HG02623 (cell line): ENCODE measurements around the gene DUSP6.

Experiments used
- ATAC-seq: cut with Tn5 transposase; IDR thresholded peaks from one replicate; pipeline ENCODE4 v1.9.1; 2021; ENCODE audit warnings: moderate library complexity; ENCODE audit not compliant: unreplicated experiment

DUSP6 gene

DNA sequence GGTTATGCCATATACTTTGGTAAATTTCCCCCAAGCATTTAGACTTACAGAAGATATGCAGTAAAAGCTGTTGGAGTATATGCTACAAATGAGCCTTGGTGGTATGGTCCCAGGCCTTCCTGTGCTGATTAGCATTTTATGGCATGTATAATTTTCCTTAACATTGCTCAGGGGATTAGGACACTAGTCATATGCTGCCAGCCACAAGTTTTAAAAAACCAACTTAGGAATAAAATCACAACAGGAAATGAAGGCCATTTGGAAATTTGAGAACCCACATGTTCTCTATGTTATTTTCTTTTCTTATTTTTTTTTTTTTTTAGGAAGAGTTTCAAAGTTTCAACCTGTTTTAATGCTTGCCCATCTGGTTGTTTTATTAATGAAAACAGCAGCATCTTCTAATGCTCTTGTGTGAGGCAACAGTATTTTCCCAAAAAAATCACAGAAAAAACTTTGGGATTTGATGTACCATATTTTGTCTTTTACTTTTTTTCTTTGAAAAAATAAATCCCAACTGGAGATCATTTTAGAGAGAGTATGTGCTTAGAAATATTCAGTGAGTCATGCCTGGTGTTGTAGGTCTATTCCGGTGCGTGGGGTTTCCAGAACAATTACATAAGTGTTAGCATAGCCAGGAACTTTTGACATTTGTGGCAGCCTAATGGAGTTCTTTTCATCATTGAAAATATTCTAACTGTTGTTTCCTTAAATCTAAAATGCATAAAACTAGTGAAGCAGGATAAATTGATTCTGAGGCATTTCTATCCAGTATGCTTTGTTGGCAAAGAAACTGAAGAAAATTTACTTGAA is 21.7 kb upstream of the DUSP6 start:
- no peak for ATAC-seq

DNA sequence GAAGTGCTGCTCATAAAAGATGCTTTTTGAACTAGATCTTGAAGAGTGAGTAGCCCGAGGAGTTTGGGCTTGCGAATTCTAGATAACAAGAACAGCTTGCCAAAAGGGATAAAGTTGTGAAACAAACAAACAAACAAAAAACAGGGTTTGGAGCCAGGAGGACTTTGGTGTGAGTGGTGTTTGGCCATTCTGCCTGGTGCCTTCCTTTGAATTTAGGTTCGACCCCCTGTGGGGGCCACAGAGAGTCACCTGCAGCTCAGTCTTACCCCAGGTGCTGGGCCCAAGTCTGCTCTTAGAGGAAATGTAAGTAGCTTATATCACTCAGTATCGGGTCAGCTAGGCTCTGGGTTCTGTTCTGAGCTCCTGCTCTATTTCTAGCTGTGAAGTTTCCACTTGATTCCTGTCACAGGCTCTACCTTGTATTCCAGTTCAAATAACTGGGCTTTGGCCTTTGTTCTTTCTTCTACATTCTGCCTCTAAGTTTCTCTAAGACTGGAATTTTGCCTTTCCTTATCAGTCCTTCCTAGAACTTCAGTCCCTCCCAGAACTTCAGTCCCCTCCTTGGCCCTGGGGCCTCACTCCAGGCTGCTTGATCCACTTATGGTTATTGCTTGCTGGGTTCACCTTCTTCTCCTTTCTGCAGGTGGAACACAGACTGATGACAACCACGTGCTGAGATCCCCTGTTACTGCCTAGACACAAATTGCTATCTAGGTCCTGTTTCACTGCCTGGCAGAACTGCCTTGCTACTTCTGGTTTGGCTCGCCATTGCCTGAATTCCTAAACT is 20.5 kb upstream of the DUSP6 start:
- no peak for ATAC-seq

DNA sequence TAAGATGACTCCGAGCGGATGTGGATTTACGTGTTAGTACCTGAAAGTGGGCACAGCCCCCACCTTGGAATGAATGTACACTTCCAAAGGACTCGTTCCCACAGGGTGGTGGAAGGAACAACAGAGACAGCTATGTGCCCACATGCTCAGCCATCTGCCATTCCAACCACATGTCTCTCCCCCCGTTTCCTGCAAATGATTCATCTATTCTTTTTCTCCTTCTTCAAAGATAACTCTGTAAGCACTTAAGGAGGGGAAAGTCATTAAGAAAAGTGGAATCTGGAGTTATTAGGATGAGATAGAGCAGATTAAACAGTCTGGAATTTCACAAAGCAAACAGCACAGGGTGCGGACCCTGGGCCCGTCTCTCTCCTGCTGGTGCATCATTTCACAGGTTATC is 18.5 kb upstream of the DUSP6 start:
- no peak for ATAC-seq

DNA sequence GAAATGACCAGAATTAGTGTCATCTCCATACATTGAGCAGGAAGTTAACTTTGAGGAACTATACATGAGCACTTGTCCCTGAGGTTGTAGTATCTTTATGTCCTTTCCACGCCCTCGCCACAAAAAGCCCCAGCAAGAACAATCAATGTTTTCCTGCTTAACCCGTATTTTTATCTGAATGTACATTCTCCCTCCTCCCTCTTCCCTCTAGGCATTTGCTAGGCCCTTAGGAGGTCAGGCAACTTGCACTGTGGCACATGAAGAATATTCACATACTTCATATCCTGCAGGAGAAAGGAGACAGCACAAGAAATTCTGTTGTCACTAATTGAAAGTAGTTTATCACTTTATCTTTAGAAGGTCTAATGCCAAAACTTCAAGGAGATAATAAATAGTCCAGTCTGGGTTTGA is 18.1 kb upstream of the DUSP6 start:
- ATAC-seq = no peak

DNA sequence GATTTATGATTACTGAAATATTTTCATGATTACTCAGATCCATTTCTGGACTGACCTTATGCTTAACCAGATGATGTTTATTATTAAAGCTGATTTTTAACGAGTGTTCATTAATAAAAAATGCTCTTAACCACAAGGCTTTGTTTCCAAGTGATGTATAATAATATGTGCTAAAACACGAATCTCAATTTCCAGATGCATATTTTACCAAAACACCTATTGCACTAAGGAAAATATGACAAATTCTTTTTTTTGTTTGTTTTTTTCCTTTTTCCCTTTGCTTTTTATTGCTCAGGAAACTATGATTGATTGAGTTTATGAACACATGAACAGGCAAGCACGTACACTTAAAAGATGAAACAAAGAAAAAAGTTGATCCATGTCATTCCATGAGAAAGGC is 16.9 kb upstream of the DUSP6 start:
- ATAC-seq = no peak

DNA sequence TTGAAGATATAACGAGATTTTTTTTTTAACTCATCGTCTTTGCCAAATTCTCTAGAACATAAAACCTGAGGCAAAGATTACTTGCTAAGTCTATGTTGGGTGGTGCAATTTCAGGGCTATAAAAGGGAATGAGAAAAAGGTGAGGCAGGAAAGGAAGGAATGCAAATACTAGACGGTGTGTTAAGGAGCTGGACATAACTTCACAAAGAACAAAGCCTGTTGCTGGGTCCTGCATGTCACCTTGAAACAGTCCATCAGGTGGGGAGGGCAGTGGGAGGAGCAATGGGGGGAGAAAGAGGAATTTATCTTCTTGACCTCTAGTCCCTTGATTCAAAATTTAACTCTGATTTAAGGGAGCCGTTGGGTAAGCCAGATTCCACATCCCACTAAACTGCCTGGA is 16.1 kb upstream of the DUSP6 start:
- ATAC-seq = no peak

DNA sequence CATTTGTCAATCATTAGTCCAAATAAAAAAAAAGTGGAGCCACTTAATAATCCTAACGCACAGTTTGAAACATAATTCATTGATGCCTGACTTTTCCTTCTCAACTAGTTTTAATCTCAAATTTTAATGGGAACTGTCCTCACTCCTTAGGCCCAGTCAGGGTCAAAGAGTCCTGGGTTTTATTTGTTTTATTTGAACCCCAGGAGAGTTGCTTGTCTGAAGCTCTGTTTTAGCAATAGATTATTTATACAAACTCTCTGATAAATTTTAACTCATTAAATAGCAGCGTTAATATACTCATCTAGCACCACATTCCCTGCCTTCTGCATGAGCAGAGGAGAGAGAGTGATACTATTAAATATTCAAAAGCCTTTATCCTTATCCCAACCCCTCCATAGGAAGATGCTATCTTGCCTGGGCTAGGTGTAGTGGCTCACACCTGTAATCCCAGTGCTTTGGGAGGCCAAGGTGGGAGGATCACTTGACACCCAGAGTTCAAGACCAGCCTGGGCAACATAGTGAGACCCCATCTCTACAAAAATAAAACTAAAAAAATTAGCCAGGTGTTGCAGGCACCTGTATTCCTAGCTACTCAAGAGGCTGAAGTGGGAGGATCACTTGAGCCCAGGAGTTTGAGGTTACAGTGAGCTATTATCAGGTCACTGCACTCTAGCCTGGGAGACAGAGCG is 14.5 kb upstream of the DUSP6 start:
- no peak for ATAC-seq

DNA sequence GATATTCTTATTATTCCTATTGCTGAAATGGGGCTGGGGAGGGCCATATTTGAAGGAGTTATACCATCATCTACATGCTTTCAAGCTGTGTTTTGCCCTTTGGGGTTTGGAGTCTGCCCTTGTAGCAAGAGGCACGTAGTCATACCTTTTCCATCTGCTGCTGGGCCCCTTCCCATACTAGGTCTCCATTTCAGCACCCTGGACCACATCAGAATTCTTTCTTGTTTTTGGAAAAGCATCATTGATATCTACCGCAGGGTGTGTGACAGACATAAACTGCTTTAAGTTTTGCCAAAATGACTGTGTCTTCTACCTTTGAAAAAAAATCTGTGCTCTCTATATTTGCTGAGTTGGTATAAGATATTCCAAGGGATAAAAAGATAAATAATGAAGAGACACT is 12.3 kb upstream of the DUSP6 start:
- ATAC-seq = no peak

DNA sequence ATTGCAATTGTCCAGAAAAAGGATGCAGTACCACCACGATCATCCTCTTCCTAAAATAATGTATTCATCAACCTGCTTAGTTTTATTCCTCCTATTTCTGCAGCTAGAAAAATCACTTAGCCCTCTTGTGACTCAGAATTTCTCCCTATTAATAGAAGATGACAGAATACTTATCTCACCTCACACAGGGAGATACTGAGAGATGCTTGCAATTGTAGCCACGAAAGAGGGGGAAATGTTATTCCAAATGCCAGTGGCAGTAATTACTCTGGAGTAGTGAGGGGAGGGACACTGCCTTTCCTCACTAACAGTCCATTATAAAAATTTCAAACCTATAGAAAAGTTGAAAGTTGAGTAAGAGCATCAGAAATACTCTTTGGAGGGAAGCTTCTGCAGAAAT is 11.8 kb upstream of the DUSP6 start:
- no peak for ATAC-seq

DNA sequence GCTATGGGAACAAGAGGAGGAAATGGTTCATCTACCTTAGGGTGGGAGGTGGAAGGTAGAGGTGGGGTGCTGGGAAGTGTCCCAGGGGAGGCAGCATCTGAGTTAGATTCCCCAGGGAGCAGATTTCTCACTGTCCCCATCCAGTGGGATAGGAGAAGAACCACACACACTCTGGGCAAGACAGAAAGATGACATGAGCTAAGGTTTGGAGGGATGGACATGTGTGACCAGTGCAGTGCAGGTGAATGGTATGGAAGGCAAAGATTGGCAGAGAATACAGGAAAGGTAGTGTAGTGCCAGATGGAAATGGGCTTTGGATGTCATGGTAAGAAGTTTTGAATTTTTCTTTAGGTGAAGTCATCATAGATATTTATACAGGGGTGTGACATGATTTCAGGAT is 11.3 kb upstream of the DUSP6 start:
- no peak for ATAC-seq

DNA sequence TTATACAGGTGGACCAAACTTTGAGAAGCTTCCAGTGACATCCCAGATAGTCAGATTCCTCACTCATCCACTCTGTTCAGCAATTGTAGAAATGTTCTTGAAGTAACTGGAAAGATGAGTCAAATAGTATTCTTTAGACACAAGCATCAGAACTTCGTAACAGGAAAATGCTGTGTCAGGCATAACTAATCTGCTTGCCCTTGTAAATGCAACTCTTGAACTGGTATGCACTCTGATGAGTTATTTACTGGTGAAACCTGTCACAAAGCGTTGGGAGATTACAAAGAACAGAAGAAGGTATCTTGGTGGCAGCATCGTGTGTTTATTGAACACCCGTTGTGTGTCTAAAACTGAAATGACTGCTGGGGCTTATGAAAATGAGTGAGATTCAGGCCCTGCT is 10.8 kb upstream of the DUSP6 start:
- no peak for ATAC-seq

DNA sequence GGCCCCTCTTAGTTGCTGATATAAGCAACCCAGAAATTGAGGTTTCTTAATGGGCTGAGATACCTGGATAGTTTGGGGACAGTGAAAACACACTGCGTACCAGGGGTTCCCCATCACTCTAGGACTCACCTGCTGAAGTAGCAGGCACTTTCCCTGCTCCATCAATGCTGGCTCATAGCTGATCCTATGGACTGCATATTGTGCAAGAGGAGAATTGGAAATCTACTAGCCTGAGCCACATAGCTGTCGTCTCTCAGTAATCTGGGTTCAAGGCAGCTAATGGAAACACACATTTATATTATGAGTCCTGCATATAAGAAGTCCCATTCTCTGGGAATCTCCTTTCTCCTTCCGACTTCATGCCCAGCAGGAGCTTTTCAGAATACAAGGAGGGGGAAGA is 7.3 kb upstream of the DUSP6 start:
- no peak for ATAC-seq

DNA sequence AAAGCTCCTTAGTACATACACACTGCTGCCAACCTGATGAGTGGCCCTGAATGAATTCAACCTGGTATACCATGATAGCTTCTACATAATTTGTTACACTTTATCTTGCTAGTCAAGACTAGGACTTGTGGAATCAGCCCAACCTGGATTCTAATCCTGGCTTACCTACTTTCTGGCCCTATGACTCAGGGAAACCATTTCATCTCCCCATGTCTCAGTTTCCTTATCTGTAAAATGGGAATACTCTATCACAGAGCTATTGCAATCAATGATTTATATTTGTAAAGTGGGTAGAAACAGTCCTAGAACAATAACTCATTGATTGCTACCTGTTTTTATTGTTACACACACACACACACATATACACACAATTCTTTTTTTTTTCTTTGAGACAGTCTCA is 6.5 kb upstream of the DUSP6 start:
- ATAC-seq = no peak

DNA sequence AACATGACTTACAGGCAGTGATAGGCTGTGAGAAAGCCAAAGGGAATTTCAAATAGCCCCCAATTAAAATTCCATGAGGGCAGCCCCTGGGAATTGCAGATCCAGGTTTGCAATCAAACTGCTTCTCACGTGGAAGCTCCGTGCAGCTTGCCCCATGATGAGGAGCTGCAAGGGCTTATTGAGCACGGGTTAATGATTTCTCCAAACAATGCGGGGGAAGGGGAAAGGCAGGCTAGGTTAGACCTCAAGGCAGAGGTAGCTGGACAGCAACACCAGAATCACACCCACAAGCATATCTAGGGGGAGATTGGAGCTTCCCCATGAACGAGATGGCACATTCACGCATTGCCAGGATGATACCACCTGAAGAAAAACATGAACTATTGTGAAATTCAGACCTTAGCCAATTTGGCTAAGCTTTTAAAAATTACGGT is 5.0 kb upstream of the DUSP6 start:
- ATAC-seq = no peak

DNA sequence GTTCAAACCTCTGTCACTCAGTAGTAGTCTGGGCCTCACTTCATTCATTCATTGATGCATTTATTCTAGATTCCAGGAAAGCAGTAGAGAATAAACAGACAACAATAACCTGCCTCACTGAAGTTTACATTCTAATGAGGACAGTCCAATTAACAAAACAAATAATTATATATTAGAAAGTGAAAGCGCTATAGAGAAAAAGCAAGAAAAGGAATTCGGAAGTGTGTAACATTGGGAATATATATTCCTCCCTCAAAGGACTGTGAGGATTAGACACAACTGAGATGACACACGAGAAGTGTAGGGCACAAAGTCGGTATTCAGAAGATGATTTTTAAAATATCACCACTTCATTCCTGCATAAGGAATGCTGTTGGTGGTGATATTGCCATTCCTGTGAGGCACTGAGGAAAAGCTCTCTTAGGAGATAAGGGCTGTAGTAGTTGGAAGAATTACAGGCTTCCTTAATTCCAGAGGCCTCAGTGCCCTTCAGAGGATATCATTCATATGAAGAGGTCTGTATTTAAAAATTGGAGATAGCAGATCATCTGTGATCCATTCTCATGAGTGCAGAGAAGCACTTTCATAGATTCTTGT is 3.9 kb upstream of the DUSP6 start:
- ATAC-seq = no peak

DNA sequence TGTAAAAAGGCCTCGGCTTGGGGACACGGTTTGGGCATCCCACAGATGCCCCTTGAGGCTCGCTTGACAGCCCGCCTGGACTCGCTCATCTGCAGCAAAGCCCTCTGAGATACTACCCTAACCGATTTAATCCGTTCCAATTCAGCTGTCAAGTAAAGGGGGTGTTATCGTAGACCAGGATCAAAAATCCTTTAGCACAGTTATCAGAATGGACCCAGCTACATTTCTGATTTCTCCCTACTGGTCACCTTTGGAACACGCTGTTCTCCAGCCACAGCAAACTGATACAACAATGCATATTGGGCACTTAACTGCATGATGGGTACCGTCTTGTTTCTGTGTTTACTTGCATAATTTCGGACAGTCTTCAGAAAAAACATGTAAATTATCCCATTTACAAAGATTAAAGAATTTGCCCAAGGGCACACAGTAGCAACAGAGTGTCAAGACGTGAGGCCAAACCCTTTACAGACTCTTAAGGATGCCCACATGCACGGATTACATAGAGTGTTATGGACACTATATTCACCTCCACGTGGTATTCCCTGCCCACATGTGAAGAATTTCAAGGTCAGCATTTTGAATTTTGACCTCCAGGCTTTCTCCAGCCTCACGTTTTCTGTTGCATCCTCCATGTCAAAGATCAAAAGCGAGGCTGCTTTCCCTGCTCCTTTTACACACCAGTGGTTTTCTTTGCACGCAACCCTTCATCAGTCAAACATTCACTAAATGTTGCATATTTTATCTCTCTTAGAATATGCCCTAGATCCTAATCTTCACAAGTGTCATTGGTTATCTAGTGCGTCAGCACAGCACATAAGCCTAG is 3.2 kb upstream of the DUSP6 start:
- no peak for ATAC-seq

DNA sequence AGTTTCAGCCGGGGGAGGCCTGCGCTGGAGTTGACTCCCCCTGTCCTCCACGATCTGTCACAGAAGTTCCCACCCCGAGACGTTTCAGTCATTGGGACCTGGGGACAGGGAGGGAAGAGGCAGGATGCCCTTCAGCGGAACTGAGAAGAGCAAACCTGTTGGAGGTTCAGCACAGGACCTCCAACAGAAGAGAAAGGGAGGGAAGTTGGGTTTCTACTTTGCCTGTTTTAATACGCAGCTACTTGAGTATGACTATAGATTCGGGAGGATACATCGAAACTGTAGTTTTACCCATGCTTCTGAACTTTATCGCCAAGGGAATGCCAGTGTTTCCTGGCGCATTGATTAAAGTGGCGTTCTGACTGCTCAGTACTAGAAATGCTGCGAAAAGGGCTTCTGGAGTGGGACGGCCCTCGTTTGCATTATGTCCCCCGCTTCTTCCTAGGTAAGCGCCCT is 2.3 kb upstream of the DUSP6 start:
- ATAC-seq = no peak

DNA sequence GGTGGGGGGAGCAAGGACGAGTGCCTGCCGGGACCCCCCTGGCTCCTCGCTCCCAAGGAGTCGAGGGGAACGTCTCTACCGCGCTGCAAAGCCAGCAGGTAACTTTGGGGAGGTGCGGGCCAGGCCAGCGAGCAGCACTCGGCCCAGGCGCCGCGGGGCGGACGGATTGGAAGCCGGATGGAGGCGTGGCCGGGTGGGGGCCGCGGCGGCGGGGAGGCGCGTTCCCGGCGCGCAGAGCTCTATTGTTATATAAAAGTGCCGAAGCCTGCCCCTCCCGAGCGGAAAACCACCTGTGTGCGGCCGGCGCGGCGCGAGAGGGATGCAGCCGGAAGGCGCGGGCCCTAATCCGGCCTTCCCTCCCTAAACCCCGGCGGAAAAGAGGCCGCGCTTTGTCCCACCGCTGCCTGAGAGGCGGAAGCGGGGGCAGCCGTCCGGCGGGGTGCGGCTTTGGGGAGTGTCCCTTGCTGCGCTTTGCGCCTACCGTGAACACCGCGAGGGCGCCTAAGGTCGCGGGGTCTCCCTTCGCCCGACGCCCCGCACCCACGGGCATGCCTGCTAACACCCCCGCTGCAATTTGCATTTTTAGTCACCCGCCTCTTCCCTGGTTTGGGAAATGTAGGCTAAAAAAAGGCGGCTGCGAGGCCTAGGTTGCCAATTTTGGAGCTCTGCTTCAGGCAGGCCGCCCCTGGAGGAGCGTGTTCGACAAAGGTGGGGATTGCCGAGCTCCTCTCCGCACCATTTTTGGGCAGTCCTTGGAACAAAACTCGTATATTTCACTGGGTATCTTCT is 1.7 kb upstream of the DUSP6 start:
- no peak for ATAC-seq

DNA sequence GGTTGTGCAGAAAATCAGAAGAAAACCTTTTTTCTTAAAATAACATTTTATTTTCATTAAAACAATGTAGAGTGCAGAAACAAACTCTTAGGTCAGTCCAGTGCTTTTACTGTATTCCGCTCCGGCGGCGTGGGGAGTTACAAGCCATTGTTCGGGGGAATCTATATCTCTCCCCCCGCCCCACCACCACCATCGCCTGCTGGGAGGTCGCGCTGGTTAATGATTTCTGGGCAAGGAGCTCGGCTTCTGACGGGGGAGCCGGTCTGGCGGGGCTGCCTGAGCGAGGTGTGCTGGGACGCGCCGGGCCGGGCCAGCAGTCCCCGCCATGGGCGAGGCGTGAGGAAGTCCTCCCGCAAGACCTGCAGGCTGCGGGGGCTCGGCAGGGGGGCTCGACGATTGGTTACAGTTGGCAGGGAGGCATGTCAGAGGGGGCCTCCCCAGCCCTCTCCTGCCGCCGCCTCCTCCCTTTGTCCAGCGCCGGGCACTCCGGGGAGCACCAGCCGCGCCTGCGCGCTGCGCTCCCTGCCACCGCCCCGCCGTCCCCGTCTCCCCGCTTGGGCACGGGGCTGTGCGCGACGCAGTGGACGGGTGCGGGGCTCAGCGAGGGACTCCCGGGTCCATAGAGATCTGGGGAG is 1.0 kb upstream of the DUSP6 start:
- no peak for ATAC-seq

DNA sequence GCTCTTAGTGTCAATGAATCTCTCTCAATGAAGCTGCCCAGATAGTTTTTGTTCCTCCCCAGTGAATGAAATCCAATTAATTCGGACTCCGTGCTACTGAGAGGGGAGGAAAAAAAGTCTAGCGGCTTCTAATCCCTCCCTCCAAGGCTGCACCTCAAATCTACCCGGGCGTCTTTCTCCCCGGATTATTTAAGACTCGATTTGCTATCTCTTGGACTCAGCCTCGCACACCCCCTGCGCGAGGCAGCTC is 134 bp downstream of the DUSP6 start:
- ATAC-seq = no peak
